Heart right ventricle (tissue), 16 donors: ENCODE data around the gene CFAP68. TPM values are rescaled to one million over a fixed set of nuclear protein-coding genes. Genes with fewer than 3 reads are reported as not detected.
A peak's percentile ranks its signal among the peaks of the same experiment; 100 is the strongest.

Source experiments
- ATAC-seq, 8 donors: fragments of 200-7000 bp; cut with Tn5 transposase; one replicate each; pipeline ENCODE4 v1.9.1; 2020; ENCODE audit warnings: mild to moderate bottlenecking in 8 of 8, moderate library complexity in 8 of 8, moderate number of reproducible peaks in 1 of 8
- DNase-seq, 2 donors: peaks; one replicate each; pipeline ENCODE4 v3.0.0-alpha.2; 2020
- H3K27ac ChIP-seq, 10 donors: fragments of 200-600 bp; sonication (generic) in 2 of 10; one replicate each; pipeline versions ENCODE4 v1.5.0 to v1.8.0; 2020 to 2022; ENCODE audit warnings: mild to moderate bottlenecking in 3 of 10
- H3K27me3 ChIP-seq, 7 donors: fragments of 200-600 bp; one replicate each; pipeline ENCODE4 v1.8.0; 2021 to 2022; ENCODE audit warnings: mild to moderate bottlenecking in 2 of 7
- H3K36me3 ChIP-seq, 9 donors: fragments of 200-600 bp; sonication (generic) in 1 of 9; one replicate each; pipeline versions ENCODE4 v1.5.0 to v1.8.0; 2020 to 2022; ENCODE audit warnings: mild to moderate bottlenecking in 2 of 9
- H3K4me1 ChIP-seq, 9 donors: fragments of 200-600 bp; sonication (generic) in 1 of 9; one replicate each; pipeline versions ENCODE4 v1.5.0 to v1.8.0; 2020 to 2022; ENCODE audit warnings: mild to moderate bottlenecking in 4 of 9
- H3K4me3 ChIP-seq, 10 donors: fragments of 200-600 bp; sonication (generic) in 2 of 10; one replicate each; pipeline versions ENCODE4 v1.5.0 to v1.8.0; 2020 to 2022; ENCODE audit warnings: mild to moderate bottlenecking in 7 of 10, moderate library complexity in 2 of 10
- H3K9me3 ChIP-seq, 11 donors: fragments of 200-600 bp in 10 of 11; sonication (generic) in 2 of 11; one replicate each; pipeline versions ENCODE4 v1.5.0 to v1.8.0; 2013 to 2022; ENCODE audit warnings: mild to moderate bottlenecking in 2 of 11, control low read depth in 1 of 11, moderate library complexity in 1 of 11
- WGBS, 2 donors: extraction: QIAGEN DNeasy Blood & Tissue Kit; methylation state at CpG; one replicate each; pipeline ENCODE4 v1.1.7; 2013; ENCODE audit warnings: inconsistent platforms in 1 of 2; 5-methylcytosine and 5-hydroxymethylcytosine counted together
- intact Hi-C, 10 donors: fragments of 100-400 bp; cut with DNase I; formaldehyde crosslinking; loops; one replicate each; pipeline versions ENCODE4 v1.11.1 to v1.14.2; 2022
- polyA plus RNA-seq, 2 donors: library from polyadenylated mRNA; stranded (reverse); fragments of 200-250 nt; gene quantifications; one replicate each; pipeline ENCODE4 v1.2.3, GENCODE V29; 2013
- total RNA-seq, 10 donors: library from RNA; stranded (reverse); fragmentation: NEBNext Ultra II Directional in 3 of 10; extraction: Animal tissue kit (Norgen Biotek cat#: 25700) in 3 of 10; gene quantifications; one replicate each; pipeline versions ENCODE4 v1.2.1 to v1.2.4, GENCODE V29; 2021 to 2023
- TF ChIP-seq, protein P1 (sequence below), 9 donors: fragments of 200-600 bp; sonication (generic) in 2 of 9; IDR thresholded peaks; one replicate each; pipeline versions ENCODE4 v1.5.0 to v1.8.0; 2021 to 2022; ENCODE audit warnings: antibody characterized with exemption in 9 of 9, mild to moderate bottlenecking in 5 of 9, moderate library complexity in 1 of 9
- donor health status: Arrhythmogenic right ventricular cardiomyopathy.
- donor health status: ischemic (EF 13 %, LVEDD 7.1; RV severe dilation, severe dysfunction).
- donor health status: healthy with polysubstance abuse.
- donor health status: DM: no; HTN: yes; CAD: no.
- donor health status: DM: no; HTN: no; CAD: no.
- donor health status: ischemic (EF 25% LVEDD 6.9; RV normal size, moderate dysfunction).
- donor health status: ischemic (EF 25% LVEDD 5.7; RV mildly dilated, moderate dysfunction).
- donor health status: healthy.
- donor health status: DM: yes; HTN: yes; CAD: no.
- donor health status: Ischemic cardiomyopathy.
- donor health status: ischemic (EF 35%, LVEDD 5.7; RV mildly dilated, moderate dysfunction).
- donor health status: nonischemic (EF 11% LVEDD 7.7; RV severe dilation, severe dysfunction).
- donor health status: DM: yes; HTN: yes; CAD: no.
- donor health status: PGD.
- donor health status: ischemic (EF 29% LVEDD 5.4; RV normal size, mild dysfunction).
- donor health status: nonischemic (EF 23%, LVEDD 6.1; RV moderate dilation, normal function).

Gene CFAP68
- total and polyA plus RNA-seq, 12 donors: 14.7 to 38.5 (median 29.6) TPM

DNA sequence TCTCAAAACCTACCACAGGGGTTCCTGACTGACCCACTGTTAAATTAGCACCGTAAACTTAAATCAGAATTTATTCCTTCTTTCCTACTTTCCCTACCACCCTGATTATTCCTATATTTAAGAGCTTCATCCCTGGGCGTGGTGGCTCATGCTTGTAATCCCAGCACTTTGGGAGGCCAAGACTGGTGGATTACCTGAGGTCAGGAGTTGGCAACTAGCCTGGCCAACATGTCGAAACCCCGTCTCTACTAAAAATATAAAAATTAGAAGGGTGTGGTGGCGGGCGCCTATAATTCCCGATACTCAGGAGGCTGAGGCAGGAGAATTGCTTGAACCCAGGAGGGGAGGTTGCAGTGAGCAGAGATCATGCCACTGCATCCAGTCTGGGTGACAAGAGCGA, 28.3 kb upstream of the CFAP68 start:
- no peak for ATAC-seq
- H3K4me3 ChIP-seq: no peak overlapping the region
- H3K36me3 ChIP-seq: peaks cover 0 to 100% (median 17%) of the 10 kb centered on the region in 9 donors
- H3K27ac ChIP-seq: no peak overlapping the region
- intact Hi-C loops: no loop called here
- H3K27me3 ChIP-seq: no peaks in the 10 kb centered on the region
- H3K9me3 ChIP-seq: no peaks in the 10 kb centered on the region
- TF ChIP-seq, protein P1, sequence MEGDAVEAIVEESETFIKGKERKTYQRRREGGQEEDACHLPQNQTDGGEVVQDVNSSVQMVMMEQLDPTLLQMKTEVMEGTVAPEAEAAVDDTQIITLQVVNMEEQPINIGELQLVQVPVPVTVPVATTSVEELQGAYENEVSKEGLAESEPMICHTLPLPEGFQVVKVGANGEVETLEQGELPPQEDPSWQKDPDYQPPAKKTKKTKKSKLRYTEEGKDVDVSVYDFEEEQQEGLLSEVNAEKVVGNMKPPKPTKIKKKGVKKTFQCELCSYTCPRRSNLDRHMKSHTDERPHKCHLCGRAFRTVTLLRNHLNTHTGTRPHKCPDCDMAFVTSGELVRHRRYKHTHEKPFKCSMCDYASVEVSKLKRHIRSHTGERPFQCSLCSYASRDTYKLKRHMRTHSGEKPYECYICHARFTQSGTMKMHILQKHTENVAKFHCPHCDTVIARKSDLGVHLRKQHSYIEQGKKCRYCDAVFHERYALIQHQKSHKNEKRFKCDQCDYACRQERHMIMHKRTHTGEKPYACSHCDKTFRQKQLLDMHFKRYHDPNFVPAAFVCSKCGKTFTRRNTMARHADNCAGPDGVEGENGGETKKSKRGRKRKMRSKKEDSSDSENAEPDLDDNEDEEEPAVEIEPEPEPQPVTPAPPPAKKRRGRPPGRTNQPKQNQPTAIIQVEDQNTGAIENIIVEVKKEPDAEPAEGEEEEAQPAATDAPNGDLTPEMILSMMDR (IDR thresholded peaks at IDR 0.05): no peak
- DNase-seq: no peak
- H3K4me1 ChIP-seq: peaks cover 0 to 14% (median 7%) of the 10 kb centered on the region in 9 donors
- 95 to 96% methylated on average over 8 of the region's 8 CpGs for WGBS, 2 donors

DNA sequence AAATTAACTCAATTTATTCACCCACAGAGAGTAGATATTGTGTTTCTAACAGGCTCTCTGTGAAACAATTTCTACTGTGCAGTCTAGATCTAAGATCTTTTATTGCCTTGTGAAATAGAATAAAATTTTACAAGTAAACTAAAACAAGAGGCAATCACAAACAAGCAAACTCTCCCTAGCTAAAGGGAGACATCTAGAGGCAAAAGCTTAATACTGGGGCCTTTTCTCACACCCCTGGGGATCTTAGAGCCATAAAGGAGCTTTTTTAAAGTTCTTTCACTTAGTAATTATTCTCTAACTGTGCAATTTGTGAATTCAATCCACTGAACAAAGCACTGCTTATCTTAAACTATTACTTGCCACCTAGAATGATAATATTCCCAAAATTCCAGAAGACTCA, 27.7 kb upstream of the CFAP68 start:
- DNase-seq (no peak), ATAC-seq (no peak)
- Histone ChIP-seq H3K36me3 (peaks cover 0 to 100% (median 18%) of the 10 kb centered on the region in 9 donors), H3K4me1 (peaks cover 0 to 8% (median 3%) of the 10 kb centered on the region in 9 donors), H3K27me3 (no peaks in the 10 kb centered on the region), H3K9me3 (no peaks in the 10 kb centered on the region), H3K27ac (no peak overlapping the region), H3K4me3 (no peak overlapping the region)
- intact Hi-C loops: no loop called here
- TF ChIP-seq, protein P1 (IDR thresholded peaks at IDR 0.05): peak in 6 of 9 donors; percentile 11 to 42 (median 28)

DNA sequence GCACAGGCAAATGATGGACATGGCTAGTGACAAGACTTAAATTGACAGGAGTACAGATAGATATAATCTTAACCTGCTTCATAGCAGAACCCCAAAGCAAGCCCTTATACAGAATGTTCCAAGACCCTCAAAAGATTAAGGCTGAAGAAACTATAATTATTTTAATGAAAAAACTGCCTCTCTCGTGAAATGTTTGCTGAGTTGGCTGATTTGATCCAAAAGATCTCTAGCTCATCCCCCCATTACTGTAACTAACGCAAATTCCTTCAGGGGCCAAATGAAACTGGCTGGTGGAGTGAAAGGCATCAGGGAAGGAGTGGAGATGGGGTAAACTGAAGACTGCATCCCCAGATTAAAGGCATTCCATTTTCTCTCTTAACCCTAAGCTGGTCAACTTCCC, 27.2 kb upstream of the CFAP68 start:
- Histone ChIP-seq H3K4me1 (peaks cover 0 to 4% (median 0%) of the 10 kb centered on the region in 9 donors), H3K27ac (no peak overlapping the region), H3K4me3 (no peak overlapping the region), H3K36me3 (peaks cover 0 to 100% (median 22%) of the 10 kb centered on the region in 9 donors), H3K27me3 (no peaks in the 10 kb centered on the region), H3K9me3 (no peaks in the 10 kb centered on the region)
- 83 to 89% methylated on average over 2 of the region's 2 CpGs for WGBS, 2 donors
- DNase-seq: no peak
- ATAC-seq: no peak
- TF ChIP-seq, protein P1 (IDR thresholded peaks at IDR 0.05): no peak
- intact Hi-C loops: no loop called here

DNA sequence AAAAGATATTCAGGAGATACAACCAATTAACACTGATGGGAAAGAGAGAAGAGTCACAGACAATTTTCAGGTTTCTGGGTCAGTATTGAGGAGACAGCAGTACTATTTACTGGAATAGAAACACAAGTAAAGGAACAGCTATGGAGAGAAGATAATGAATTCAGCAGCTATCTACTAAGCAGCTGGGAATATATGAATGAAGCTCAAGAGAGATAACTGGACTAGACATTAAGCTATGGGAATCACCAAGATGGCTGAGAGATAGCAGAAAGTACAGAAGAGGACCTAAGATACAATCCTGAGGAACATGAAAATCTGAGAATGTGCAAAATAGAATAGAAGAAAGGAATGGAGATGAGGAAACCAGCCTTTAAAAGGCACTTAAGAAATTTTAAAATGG, 23.8 kb upstream of the CFAP68 start:
- TF ChIP-seq, protein P1 (IDR thresholded peaks at IDR 0.05): no peak
- Histone ChIP-seq H3K27ac (no peak overlapping the region), H3K4me1 (no peaks in the 10 kb centered on the region), H3K36me3 (peaks cover 0 to 100% (median 32%) of the 10 kb centered on the region in 9 donors), H3K27me3 (no peaks in the 10 kb centered on the region), H3K4me3 (no peak overlapping the region), H3K9me3 (no peaks in the 10 kb centered on the region)
- ATAC-seq (no peak), DNase-seq (no peak)
- intact Hi-C loops: no loop called here
